HG03442 (cell line): ENCODE data around the gene PITPNM3.
"Not testable (repeated sequence)": the region's sequence is repeated elsewhere in the genome, so short reads cannot be mapped to it uniquely, and the experiment has no call there.

Source experiments
- ATAC-seq: cut with Tn5 transposase; IDR thresholded peaks from one replicate; pipeline ENCODE4 v1.9.1; 2021; ENCODE audit warnings: mild to moderate bottlenecking, moderate library complexity; ENCODE audit not compliant: unreplicated experiment

PITPNM3 gene

DNA sequence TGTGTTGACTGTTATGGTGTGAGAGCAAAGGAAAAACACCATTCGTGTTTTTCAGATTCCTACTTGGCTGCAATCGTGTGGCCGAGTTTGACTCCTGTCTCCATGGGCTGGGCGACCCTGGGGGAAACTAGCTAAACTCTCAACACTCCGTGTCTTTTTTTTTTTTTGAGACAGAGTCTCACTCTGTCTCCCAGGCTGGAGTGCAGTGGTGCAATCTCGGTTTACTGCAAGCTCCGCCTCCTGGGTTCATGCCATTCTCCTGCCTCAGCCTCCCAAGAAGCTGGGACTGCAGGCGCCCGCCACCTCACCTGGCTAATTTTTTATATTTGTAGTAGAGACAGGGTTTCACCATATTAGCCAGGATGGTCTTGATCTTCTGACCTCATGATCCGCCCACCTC, 73.6 kb downstream of the PITPNM3 start:
- ATAC-seq, result not testable (repeated sequence)

DNA sequence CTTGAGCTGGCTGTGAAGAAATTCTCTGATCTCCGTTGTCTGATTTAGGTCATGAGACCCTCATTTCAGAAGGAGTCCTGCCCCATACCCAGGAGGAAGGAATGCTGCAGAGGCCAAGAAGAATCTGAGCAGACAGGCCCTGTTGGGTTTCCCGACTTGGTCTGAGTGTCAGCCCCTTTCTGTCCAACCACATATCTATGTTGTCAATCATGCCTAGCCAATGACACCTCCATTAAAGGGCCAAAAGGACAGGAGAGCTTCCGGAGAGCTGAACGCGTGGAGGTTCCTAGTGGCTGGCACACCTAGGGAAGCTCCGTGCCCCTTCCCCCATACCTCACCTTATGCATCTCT, 74.3 kb downstream of the PITPNM3 start:
- no peak for ATAC-seq

DNA sequence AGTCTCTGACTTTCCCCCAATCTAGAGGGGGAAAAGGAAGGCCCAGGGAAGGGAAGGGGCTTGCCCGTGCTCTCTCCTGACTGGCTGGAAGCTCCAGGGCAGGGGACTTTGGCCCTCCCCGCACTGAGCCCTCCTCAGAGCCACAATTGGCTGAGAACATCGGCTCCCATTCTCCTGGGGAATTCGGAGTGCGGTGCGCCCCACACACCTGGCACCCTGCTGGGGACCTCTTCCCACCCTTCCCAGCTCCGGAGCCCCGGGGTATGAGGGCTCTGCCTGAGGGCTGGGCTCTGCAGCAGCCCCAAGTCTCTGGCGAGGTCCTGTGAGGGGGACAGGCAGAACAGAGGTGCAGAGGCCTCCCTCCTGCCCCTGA, 76.1 kb downstream of the PITPNM3 start:
- no peak for ATAC-seq

DNA sequence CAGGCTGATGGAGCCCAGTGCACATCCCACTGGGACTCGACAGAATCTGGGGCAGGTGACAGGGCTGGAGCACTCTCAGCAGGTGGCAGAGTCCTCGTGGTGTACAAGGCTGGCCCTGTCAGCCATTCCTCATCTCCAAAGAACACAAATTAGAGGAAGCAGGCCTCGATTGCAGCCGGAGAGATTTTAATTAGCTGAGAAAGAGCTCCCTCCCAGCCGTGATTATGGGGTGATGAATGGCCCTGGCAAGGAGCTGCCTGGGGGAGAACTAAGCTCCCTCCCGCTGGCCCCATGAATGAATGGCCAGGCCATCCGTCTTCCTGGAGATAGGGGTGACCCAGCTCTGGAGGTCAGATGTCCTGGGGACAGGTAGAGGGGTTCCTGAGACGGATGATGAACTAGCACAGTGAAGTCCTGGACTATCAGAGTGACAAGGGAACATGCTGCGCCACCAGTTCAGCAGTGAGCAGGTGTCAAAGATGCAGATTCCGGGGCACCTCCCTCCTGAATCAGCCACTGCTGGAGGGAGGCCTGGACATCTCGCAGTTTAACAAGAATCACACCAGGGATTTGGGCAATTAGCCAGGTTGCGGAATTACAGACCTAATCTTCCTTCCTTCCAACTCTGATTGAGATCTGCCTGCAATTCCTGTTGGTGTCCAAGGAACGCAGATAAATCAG, 76.6 kb downstream of the PITPNM3 start:
- ATAC-seq, result no peak

DNA sequence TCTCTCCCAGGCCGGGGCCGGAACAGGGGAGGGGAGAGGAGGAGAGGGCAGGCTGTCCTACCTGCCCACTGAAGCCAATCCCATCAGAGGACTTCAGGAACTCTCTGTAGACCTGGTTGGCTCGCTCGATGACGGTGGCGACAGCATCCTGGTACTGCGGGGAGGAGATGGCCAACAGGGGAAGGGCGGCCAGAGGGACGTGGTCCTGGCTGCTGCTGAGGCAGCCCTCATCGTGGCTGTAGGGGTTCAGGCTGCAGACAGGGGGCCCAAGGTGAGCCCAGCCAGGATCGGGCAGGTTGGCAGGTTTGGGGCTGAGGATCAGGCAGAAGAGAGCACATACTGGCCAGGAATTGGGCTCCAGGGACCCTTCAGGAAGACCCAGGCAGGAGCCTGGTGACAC, 77.9 kb downstream of the PITPNM3 start:
- ATAC-seq, result no peak

DNA sequence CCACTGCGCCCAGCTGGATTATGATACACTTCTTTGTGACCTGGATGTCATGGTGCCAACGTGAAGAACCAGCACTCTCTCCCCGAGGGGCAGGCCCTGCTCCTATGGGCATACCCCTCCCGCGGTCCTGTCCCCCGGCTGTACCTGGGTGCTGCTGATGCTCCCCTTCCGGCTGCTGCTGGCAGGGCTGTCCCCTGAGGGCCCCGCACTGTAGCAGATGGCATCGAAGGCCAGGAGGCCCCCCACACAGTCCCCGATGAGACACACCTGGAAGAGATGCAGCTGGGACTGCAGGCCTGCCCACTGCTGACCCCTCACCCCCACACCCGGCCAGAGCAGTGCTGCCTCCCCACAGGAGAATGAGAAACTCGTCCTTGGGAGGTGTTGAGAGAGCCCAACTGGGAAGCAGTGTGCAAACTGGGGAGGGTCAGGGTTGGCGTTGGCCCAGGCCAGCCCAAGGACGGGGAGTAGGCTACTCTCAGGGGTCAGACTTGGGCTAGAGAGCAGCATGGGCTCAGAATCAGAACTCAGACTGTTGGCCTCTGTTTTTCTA, 78.4 kb downstream of the PITPNM3 start:
- ATAC-seq, result no peak

DNA sequence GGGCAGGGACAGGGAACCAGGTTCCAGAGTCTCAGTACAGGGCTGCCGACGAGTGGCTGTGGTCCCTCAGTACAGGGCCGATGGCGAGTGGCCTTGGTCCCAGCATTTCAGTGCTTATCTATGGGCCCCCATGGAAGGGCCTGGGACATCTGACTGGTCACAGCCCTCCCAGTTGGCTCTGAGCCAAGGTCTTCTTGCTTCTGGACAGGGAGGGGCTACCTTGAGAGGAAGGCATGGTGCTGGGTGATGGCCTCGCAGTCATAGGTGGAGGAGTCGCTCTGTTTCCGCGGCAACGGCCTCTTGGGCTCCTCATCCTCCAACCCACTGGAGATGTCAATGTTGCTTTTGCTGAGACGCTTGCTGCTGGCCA, 79.6 kb downstream of the PITPNM3 start:
- no peak for ATAC-seq

DNA sequence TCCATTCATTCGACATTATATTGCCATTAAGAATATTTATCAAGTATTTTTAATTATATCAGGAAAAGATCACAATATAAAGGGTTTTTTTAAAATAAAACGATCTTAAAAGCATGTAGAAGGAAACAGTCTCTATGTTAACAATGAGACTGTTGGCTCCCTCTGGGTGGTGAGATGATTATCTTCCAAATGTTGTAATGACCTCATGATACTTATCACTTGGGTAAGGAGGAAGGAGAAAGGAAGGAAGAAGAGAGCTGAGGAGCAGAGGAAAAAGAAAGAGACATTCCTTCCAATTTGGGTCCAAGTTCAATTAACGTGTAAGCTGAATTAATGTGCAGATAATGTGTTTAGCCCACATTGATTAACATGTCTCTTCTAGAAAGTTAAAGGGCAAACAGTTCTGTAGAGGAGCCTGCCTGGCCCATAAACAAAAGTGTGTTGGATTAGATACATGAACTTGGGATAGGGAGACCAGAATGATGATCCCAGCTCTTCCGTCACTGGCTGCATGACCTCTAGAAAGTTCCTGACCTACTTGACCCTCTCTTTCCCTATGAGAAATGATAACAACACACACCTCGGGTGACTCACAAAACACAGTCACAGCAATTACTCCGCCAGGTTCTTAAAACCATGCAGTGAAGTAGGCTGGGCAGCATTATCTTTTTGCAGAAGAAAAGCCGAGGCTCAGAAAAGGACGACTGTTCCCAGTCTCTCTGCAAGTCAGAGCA, 80.1 kb downstream of the PITPNM3 start:
- no peak for ATAC-seq

DNA sequence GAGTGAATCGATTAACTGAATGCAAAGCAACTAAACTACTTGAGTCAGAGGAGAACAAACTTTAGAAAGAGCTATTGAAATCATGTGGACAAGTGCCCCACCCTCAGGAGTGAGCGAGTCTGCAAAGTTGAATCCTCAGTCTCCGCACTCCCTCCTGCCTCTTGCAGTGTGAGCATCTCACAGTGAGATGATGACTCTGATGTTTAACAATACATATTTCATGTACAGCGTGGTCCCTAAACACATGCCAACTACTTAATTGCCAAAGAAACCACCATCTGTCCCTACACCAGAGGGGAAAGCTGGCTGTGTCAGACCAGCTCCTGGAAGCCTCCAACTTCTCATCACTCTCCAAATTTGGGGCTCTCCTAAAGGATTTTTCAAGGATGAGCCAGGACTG, 80.9 kb downstream of the PITPNM3 start:
- ATAC-seq, result no peak

DNA sequence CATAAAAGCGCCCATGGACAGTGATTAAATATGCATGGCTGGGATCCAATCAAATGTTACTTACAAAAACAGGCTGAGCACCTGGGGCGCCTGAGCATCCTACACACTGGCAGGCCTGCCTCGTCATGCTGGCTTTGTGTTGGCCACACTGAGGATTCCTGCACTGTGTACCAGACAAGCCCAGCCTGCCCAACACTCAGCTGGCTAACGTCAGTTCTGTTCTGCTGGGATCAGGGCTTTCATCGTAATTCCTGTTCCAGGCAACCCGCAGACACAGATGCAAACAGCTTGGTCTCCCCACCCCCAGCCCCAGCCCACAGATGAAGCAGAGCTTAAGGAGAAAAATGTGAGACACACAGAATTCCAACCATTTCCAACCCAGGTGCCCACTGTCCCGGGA, 81.4 kb downstream of the PITPNM3 start:
- no peak for ATAC-seq

DNA sequence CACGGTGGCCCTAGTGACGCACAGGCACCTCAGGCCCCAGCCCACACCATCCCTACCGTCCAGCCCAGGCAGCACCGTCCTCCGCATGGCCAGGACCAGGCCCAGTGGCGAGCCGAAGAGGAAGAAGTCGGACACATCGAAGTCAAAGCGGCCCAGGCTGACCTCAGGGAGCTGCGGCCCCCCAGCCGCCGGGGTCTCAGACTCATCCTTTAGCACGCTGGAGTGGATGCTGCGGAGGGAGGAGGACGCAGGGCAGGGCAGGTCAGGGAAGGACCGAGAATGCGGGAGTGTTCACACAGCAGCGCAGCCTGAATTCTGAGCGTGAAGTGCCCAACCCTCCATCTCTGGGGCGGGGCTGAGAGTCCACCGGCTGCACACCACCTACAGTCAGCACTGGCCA, 82.0 kb downstream of the PITPNM3 start:
- ATAC-seq, result no peak

DNA sequence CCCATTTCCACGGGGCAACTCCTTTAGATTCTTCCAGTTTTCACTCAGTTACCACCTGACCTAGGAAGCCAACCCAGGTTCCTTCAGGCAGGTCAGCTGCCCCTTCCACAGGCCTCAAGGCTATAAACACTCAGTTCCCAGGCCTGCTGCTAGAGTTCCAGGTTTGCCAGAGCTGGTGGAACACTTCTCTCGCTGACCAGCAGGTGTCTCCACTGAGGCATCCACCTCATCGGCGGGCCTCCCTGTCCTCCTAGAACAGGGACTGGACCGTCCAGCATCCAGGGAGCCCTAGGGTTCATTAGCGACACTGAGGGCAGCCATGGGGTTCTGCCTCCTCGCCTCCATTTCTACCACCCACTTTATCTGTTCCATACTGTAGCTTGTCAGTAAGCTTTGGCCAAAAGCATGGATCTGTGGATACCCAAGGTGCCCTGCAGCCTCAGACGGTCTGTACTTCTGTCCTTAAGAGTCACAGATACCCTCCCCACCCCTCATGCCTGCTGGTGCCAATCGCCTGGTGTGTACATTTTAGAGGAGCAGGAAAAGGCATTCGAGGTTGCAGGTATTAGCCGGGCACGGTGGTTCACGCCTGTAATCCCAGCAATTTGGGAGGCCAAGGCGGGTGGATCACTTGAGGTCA, 83.1 kb downstream of the PITPNM3 start:
- ATAC-seq, result no peak

DNA sequence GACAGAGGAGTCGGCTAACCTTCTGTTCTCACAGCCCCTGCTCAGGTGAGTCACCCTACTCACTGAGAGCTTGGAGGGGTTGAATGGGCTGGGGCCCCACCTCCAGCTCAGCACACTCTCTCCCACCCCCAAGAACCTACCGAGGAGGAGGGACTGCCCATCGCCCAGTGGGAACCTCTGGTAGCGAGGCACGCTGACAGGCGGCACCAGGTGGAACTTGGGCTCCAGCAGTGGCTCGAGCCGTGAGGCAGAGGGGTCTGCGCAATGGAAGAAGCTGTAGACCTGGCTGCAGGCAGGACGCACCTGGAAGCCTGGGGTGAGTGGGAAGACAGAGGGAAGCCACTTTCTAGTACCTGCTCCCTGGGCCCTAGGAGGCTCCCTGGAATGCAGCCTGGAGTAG, 83.8 kb downstream of the PITPNM3 start:
- no peak for ATAC-seq

DNA sequence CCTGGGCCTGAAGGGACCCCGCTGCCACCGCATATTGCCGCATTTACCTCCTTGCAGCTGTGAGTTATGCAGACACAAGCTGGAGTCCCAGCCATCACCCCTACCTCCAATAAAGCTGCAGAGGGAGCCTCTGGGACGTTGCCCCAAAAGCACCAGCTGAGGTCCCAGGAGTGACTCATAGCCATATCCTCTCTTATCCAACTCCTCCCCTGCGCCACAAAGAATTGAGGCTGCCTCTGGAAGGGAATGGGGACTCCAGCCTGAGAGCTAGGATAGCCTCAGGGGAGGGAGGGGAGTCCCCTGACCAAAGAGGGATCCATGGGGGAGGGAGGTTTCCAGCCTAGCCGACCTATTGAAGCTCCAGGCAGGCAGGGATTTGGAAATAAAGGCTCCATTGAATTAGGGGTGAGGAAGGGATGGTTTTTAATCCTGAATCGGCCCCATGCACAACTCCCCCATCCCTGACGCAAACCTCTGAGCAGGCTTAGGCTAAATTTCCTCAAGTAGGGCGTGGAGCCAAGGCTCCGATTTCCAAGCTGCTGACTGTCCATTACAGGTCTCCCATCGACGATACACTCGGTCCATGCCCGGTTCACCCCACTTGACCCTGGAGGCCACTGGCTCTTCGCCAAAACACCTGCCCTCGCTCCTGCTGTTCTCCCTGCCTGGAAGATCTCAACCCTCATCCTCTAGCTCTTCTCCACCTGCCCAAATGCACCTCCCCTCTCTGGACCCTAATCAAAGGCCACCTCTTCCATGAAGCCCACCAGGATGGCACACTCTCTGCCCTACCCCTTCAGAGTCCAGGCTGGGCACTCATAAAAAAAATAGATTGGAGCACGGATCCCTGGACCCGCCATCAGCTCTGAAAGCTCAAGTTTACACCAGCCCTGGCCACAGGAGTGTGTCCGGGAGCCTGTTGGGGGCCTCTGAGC, 84.6 kb downstream of the PITPNM3 start:
- ATAC-seq, result no peak

DNA sequence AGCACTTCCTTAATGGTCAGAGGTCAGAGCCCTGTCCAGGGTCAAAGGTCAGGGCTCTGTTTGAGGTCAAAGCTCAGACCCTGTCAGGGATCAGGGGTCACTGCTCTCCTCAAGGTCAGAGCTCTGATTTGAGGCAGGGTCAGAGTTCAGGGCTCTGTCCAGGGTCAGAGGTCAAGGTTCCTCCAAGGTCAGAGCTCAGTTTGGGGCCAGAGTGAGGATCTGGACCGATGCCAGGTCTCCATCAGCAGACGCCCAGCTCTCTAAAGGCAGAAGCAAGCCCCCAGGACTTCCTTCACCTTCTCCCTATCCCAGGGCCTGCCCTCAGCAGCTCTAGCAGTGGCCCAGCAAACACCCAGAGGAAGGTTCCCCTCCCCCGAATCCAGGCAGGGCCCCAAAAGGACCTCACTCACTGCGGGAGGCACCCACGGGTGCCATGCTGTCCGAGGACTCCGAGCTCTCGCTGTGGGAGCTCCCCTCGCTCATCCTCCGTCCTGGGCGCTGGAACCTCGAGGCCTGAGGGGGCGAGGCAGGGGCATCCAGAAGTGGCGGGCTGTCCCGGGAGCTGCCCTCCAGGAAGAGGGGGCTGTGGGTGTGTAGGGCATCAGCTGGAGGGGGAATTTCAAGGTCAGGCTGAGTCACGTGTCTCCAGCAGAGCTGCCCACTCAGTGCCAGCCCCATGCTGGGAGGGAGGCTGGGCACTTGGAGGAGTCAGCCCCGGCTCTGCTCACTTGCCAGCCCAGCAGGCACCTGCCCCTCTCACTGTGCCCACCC, 85.4 kb downstream of the PITPNM3 start:
- ATAC-seq, result no peak

DNA sequence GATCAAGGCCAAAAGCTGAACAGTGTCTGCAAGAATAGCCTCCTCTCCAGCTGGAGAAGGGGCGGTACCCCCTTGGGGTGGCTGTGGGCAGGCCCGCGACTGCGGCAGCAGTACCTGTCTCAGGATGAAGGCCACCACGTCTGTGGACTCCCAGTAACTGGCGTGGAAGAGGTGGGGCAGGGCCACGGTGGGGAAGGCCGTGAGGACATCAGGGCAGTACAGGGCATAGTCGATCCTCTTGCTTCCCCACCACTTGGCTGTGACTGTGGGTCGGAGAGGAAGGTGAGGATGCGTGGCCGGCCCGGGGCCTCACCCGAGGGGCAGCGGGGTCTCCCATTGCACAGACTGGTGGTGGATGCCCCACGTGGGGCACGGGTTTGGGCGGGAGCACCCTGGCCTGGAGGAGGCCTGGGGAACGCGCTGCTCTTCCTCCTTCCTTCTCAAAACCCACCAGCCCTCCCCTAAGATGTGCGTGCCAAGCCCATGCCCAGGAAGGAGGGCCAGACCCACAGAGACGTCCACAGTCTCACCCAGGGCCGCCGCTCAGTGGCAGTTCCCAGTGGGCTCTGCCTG, 86.1 kb downstream of the PITPNM3 start:
- ATAC-seq, result no peak

DNA sequence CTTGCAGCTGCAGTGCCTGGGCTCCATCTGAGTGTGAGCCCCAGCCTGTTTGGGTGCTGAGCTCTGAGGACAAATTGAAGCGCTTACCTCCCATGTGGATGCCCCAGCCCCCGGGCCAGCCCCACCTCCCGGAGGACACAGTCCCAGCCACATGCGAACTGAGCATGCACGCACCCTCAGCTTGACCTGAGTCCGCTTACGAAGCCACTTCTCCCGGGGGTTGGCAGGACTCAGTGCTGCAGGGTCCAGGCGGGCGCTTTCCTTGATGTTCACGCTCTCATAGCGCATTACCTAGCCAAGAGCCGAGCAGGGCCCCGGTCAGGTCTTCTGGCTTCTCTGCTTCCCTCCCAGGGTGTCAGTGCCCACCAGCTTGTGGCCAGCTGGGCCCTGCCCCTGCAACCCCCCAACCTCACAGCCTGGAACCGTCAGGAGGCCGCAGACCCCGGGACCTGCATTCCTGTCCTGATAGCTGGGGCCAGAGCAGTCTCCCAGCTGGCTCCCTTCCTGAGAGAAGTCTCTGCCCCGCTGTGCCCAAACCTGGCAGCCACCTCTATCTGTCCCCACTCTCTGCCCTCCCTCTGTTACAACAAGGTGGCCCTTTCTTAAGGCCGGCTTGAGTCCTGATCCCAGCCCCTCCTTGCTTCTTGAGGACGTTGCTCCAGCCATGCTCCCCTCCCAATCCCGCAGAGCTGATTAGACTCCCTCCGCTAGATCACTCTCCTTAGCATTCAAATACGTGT, 88.1 kb downstream of the PITPNM3 start:
- no peak for ATAC-seq

DNA sequence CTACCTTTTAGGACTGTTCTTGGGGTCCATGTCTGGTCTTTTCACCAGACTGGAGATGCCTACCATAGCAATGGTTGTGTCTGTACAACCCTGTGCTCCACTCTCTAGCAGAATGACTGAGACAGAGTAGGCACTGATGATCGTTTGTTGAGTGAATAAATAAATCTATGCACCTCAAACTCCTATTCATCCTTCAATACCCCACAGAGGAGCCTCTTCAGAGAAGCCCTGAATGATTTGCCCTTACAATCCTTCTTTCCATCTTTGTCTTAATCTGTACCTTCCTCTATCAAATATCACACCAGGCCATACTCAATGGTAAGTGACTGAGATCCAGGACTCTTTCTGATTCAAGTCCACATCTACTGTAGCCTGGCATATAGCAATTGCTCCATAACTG, 88.8 kb downstream of the PITPNM3 start:
- no peak for ATAC-seq
